HG03354 (cell line): Measurements from ENCODE around the gene PIMREG.

Experiments
- ATAC-seq: cut with Tn5 transposase; IDR thresholded peaks from one replicate; pipeline ENCODE4 v1.9.1; 2021; ENCODE audit warnings: mild to moderate bottlenecking; ENCODE audit not compliant: unreplicated experiment, poor library complexity, severe bottlenecking

PIMREG gene

GRCh38 chr17:6443692-6444570, at the start of gene PIMREG:
TSS of gene PIMREG (plus strand) at chr17:6444455. CDS start at chr17:6445111, 656 bp downstream.
- peak; percentile 89 for ATAC-seq

GRCh38 chr17:6398955-6399354, 45.3 kb upstream of the PIMREG start:
- no peak for ATAC-seq

- no peak for ATAC-seq
Observed at GRCh38 chr17:6402258-6402657, 42.0 kb upstream of the PIMREG start.

GRCh38 chr17:6408276-6408675, 36.0 kb upstream of the PIMREG start:
- ATAC-seq = no peak

GRCh38 chr17:6408735-6409134, 35.5 kb upstream of the PIMREG start:
- no peak for ATAC-seq

GRCh38 chr17:6413065-6413464, 31.2 kb upstream of the PIMREG start:
- no peak for ATAC-seq

GRCh38 chr17:6415616-6416015, 28.6 kb upstream of the PIMREG start:
- no peak for ATAC-seq

GRCh38 chr17:6420173-6420641, 24.0 kb upstream of the PIMREG start:
- ATAC-seq = no peak

- no peak for ATAC-seq
Observed at GRCh38 chr17:6421700-6422604, 22.3 kb upstream of the PIMREG start.

GRCh38 chr17:6422654-6423241, 21.5 kb upstream of the PIMREG start:
- ATAC-seq = no peak

GRCh38 chr17:6423931-6424330, 20.3 kb upstream of the PIMREG start:
- ATAC-seq = no peak

GRCh38 chr17:6425407-6425806, 18.8 kb upstream of the PIMREG start:
- no peak for ATAC-seq

GRCh38 chr17:6426356-6427101, 17.7 kb upstream of the PIMREG start:
- no peak for ATAC-seq

GRCh38 chr17:6427279-6427781, 16.9 kb upstream of the PIMREG start:
- no peak for ATAC-seq

- no peak for ATAC-seq
Observed at GRCh38 chr17:6428207-6428965, 15.9 kb upstream of the PIMREG start.

GRCh38 chr17:6429266-6429665, 15.0 kb upstream of the PIMREG start:
- no peak for ATAC-seq

- ATAC-seq = no peak
Observed at GRCh38 chr17:6430769-6431168, 13.5 kb upstream of the PIMREG start.

- ATAC-seq = no peak
Observed at GRCh38 chr17:6435051-6435450, 9.2 kb upstream of the PIMREG start, which contains the start of gene AIPL1. TSS of gene AIPL1 (minus strand) at chr17:6435121. CDS start at chr17:6435104, 17 bp downstream.
